Measurements from ENCODE around the gene NAGA.
"Not testable (repeated sequence)": the region's sequence is repeated elsewhere in the genome, so short reads cannot be mapped to it uniquely, and the experiment has no call there.

The NAGA gene

GRCh38 chr22:42074846-42075676 is 4.4 kb upstream of the NAGA start:
- no peak for DNase-seq

- peak; percentile 9 to 22 for DNase-seq
Measured at GRCh38 chr22:42074132-42074811, 3.7 kb upstream of the NAGA start, which contains the start of gene PHETA2. Gene PHETA2, plus strand, starts transcription at chr22:42074248. Its CDS starts 3,046 bp downstream, at chr22:42077294.

GRCh38 chr22:42073621-42074041 is 3.0 kb upstream of the NAGA start:
- no peak for DNase-seq

- no peak for DNase-seq
Measured at GRCh38 chr22:42072606-42073330, 2.2 kb upstream of the NAGA start.

- DNase-seq = not testable (repeated sequence)
Measured at GRCh38 chr22:42071508-42071907, 896 bp upstream of the NAGA start.

GRCh38 chr22:42069801-42070516 is 653 bp downstream of the NAGA start:
- DNase-seq = peak; percentile 40 to 41

- no peak for DNase-seq
Measured at GRCh38 chr22:42068291-42068690, 2.3 kb downstream of the NAGA start.

- no peak for DNase-seq
Measured at GRCh38 chr22:42067671-42068251, 2.9 kb downstream of the NAGA start.

- no peak for DNase-seq
Measured at GRCh38 chr22:42066937-42067336, 3.7 kb downstream of the NAGA start.

GRCh38 chr22:42066126-42066761 is 4.4 kb downstream of the NAGA start:
- no peak for DNase-seq

- no peak for DNase-seq
Measured at GRCh38 chr22:42065438-42066125, 5.0 kb downstream of the NAGA start.

- no peak for DNase-seq
Measured at GRCh38 chr22:42064629-42065028, 6.0 kb downstream of the NAGA start.

GRCh38 chr22:42062506-42063170 is 8.0 kb downstream of the NAGA start:
- no peak for DNase-seq

GRCh38 chr22:42061041-42061440 is 9.6 kb downstream of the NAGA start:
- DNase-seq = no peak

GRCh38 chr22:42060489-42060888 is 10.1 kb downstream of the NAGA start:
- DNase-seq = no peak

GRCh38 chr22:42056757-42057511 is 13.7 kb downstream of the NAGA start:
- no peak for DNase-seq

- no peak for DNase-seq
Measured at GRCh38 chr22:42052765-42053164, 17.8 kb downstream of the NAGA start.

- DNase-seq = no peak
Measured at GRCh38 chr22:42050641-42051180, 19.9 kb downstream of the NAGA start.

GRCh38 chr22:42041784-42042183 is 28.8 kb downstream of the NAGA start:
- no peak for DNase-seq

- DNase-seq = no peak
Measured at GRCh38 chr22:42039271-42039670, 31.3 kb downstream of the NAGA start.
